Fibroblast of mammary gland (primary cell): ENCODE results near the gene HCFC2.

Experiments
- DNase-seq: peaks from one replicate; pipeline ENCODE4 v3.0.0-alpha.2; 2010; ENCODE audit warnings: low read depth
- H3K4me3 ChIP-seq: 2 replicates; pipeline ENCODE4 v1.5.1; 2011; ENCODE audit warnings: low read depth, mild to moderate bottlenecking, low read length, moderate library complexity; ENCODE audit not compliant: control insufficient read depth
- TF ChIP-seq, protein P1 (sequence below): conservative IDR thresholded peaks from 2 replicates; pipeline ENCODE4 v1.5.1; 2011; ENCODE audit warnings: low read depth, low read length, inconsistent platforms; ENCODE audit not compliant: control insufficient read depth, insufficient read depth

The HCFC2 gene

DNA sequence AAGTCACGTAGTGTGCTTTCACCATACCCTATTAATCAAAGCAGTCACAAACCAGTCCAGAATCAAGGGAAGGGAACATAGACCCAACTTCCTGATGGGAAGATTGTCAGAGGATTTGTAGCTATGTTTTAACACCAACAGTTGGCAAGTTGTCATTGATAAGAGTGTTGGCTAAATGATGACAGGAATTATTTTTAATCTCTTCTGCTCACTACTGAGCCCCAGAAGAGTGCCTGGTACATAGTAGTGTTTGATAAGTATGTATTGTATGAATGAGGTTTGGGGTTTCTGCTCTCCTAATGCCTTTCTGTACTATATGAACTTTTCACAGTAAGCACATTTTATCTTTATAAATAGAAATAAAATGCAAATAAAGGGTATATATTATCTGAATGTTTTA lies 14.7 kb downstream of the HCFC2 start:
- no peak for DNase-seq
- TF ChIP-seq, protein P1, sequence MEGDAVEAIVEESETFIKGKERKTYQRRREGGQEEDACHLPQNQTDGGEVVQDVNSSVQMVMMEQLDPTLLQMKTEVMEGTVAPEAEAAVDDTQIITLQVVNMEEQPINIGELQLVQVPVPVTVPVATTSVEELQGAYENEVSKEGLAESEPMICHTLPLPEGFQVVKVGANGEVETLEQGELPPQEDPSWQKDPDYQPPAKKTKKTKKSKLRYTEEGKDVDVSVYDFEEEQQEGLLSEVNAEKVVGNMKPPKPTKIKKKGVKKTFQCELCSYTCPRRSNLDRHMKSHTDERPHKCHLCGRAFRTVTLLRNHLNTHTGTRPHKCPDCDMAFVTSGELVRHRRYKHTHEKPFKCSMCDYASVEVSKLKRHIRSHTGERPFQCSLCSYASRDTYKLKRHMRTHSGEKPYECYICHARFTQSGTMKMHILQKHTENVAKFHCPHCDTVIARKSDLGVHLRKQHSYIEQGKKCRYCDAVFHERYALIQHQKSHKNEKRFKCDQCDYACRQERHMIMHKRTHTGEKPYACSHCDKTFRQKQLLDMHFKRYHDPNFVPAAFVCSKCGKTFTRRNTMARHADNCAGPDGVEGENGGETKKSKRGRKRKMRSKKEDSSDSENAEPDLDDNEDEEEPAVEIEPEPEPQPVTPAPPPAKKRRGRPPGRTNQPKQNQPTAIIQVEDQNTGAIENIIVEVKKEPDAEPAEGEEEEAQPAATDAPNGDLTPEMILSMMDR, result no peak

DNA sequence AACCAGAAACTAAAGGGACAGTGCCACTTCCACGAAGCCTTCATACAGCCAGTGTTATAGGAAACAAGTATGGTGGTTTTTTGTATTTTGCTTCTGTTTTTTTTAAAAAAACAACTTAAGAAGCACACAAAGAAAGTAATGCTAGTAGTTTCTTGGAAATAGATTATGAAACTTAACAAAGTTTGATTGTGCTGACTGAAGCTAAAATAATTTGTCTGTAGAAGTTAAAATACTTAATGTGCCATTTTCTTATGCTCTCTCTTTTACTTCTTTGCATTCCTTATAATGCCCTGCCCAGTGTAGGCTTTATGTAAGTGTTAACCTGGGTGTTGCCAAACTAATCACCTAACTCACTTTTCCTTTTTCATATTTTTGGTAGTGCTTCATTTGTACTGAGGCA lies 16.4 kb downstream of the HCFC2 start:
- TF ChIP-seq, protein P1, result no peak
- no peak overlapping the region for H3K4me3 ChIP-seq
- DNase-seq, result no peak

More for the DNA sequence above, 14.7 kb downstream of the HCFC2 start:
- no peak overlapping the region for H3K4me3 ChIP-seq

DNA sequence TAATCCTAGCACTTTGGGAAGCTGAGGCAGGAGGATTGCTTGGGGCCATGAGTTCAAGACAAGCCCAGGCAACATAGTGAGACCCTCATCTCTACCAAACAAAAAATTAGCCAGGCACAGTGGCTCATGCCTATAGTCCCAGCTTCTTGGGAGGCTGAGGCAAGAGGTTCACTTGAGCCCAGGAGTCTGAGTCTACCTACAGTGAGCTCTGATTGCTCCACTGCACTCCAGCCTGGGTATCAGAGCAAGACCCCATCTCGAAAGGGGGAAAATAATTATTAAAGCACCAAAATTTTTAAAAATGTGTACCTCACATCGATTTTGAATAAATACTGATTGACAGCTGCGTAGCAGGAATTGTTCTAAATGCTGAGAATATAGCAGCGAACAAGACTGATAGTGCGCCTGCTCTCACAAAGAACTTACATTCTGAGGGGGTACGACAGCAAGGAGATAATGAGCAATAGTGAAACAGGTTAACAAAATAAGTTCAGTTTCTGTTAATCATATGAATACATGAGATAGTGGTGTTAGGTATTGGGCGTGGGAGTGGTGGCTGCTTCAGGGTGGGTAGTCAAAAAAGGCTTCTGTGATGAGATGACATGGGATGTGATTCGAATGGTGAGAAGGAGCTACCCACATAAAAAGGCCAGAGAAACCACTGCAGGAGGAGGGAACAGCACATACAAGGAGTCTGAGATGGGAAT lies 19.6 kb downstream of the HCFC2 start:
- no peak overlapping the region for H3K4me3 ChIP-seq
- no peak for DNase-seq
- TF ChIP-seq, protein P1, result no peak

DNA sequence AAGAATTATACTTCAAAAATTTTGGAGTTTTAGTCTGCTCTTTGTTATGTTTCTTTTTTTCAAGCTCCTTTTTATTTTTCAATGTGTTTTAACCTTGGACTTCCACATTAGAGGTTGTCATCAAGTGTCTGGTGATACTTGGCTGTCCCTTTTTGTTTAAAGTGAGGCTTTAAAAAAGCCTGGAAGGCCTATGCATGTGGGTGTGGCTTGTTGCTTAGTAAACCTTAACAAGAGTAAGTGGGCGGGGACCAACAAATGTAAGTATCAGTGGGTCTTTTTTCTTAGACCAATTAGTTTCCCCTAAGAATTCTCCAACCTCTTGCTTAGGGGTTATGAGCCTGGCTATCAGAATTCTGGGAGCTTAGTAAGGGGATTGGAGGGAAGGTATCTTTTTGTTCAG lies 26.4 kb downstream of the HCFC2 start:
- H3K4me3 ChIP-seq, result no peak overlapping the region
- TF ChIP-seq, protein P1, result no peak
- no peak for DNase-seq

DNA sequence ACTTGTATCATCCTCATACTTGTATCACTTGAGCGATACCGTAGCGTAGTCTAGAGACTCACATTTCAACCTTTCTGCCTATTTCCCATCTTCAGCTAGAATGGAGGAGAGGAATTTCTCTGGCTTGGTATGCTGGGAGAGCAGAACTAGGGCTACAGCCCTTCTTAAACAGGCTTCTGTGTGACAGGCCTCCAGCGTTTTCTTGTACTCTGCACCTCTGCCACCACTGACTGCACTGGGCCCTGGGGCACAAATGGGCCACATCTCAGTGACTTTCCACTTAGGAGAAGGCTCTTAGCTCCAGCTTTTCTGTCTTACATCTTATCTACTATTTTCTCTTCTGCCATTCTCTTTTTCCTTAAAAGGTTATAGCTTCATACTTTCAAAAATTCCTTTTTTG lies 26.8 kb downstream of the HCFC2 start:
- no peak overlapping the region for H3K4me3 ChIP-seq
- no peak for DNase-seq
- TF ChIP-seq, protein P1, result no peak

DNA sequence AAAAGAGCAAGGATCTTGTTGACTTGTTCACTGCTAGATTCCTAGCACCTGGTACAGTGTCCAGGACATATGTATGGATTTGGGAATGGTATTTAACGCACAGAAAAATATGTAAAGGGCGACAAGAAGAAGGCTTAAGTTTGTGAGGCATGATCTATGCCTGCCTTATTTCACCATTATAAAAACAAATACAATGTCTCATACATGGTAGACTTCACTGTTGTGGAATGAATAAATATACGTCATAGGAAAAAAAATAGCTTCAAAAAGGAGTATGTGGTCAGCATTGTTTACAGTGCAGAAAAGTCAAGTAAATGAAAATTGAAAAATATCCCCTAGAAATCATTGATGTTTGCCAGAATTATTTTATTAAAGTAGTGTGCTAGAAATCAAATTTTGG lies 30.0 kb downstream of the HCFC2 start:
- H3K4me3 ChIP-seq, result no peak overlapping the region
- TF ChIP-seq, protein P1, result no peak
- no peak for DNase-seq

DNA sequence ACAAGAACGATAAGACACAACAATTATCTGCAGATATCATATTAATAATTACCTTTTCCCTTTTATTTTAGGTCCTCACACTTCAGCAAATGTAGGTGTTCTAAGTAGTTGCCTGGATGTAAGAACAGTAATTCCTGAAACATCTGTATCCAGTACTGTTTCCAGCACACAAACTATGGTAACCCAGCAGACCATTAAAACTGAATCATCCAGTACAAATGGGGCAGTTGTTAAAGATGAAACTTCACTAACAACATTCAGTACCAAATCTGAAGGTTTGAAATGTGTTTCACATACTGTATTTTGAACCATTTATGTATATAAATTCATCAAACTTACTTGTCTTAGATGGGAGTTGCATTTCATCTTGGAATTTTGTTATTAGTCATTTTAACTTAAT lies 31.0 kb downstream of the HCFC2 start:
- TF ChIP-seq, protein P1, result no peak
- H3K4me3 ChIP-seq, result no peak overlapping the region
- DNase-seq, result no peak
